GM12878 (cell line): Measurements from ENCODE around the gene S100A7. TPM values are rescaled to one million over a fixed set of nuclear protein-coding genes. Genes with fewer than 3 reads are reported as not detected.

ENCODE experiments used
- ATAC-seq: fragments of 200-7000 bp; cut with Tn5 transposase; 3 replicates; pipeline ENCODE4 v1.9.1; 2020; ENCODE audit warnings: mild to moderate bottlenecking, moderate library complexity
- BruUV-seq: library from RNA; stranded (reverse); fragments of 400-500 nt; replicated peaks from 2 replicates; lab custom pipeline; 2021; lab: Mats Ljungman, UMichigan
- CTCF ChIA-PET: fragments of 300-600 bp; sonication (Branson Sonifier 250); formaldehyde crosslinking; extraction: SDS; loops from one replicate; lab custom pipeline; 2021; ENCODE audit warnings: inconsistent platforms; lab: Yijun Ruan, JAX
- POLR2A ChIA-PET: fragments of 350-600 bp; formaldehyde crosslinking; extraction: SDS; loops from one replicate; lab custom pipeline; 2021; ENCODE audit warnings: inconsistent platforms; lab: Charles Lee
- RAD21 ChIA-PET: fragments of 300-600 bp; sonication (Branson Sonifier 250); formaldehyde crosslinking; loops from one replicate; lab custom pipeline; 2023; ENCODE audit warnings: antibody characterized with exemption; ENCODE audit not compliant: unreplicated experiment; lab: Charles Lee
- SMC1A ChIA-PET: fragments of 300-600 bp; sonication (Branson Sonifier 250); formaldehyde crosslinking; loops from one replicate; lab custom pipeline; 2023; ENCODE audit not compliant: unreplicated experiment, uncharacterized antibody; lab: Charles Lee
- DNase-seq: peaks from one replicate; pipeline ENCODE4 v3.0.0-alpha.2; 2011; ENCODE audit warnings: low read depth, low spot score
- FAIRE-seq: peaks from 3 replicates; lab custom pipeline; 2011; peaks lifted over from hg19 to GRCh38; lab: Jason Lieb, UNC
- H2AFZ ChIP-seq: 2 replicates; pipeline ENCODE4 v1.6.0; 2011; ENCODE audit warnings: low read depth, low read length, control low read depth; ENCODE audit not compliant: control insufficient read depth
- H3K27ac ChIP-seq: 2 replicates; pipeline ENCODE4 v1.5.1; 2011; ENCODE audit warnings: control low read depth; ENCODE audit not compliant: control insufficient read depth, insufficient read depth
- H3K27me3 ChIP-seq, 2 experiments: replicated peaks in 1 of 2; 2 replicates each; pipeline versions ENCODE4 v1.6.0 to v1.6.1; 2011; ENCODE audit warnings: low read length in 1 of 2; ENCODE audit not compliant: control insufficient read depth in 2 of 2, insufficient read depth in 2 of 2
- H3K36me3 ChIP-seq, 2 experiments: 2 replicates each; pipeline ENCODE4 v1.5.1; 2011; ENCODE audit warnings: low read length in 1 of 2; ENCODE audit not compliant: control insufficient read depth in 2 of 2, insufficient read depth in 2 of 2
- H3K4me1 ChIP-seq: 2 replicates; pipeline ENCODE4 v1.6.1; 2011; ENCODE audit warnings: mild to moderate bottlenecking, low read length, moderate library complexity, mixed read lengths; ENCODE audit not compliant: control insufficient read depth, insufficient read depth
- H3K4me2 ChIP-seq: 2 replicates; pipeline ENCODE4 v1.6.0; 2011; ENCODE audit warnings: control low read depth; ENCODE audit not compliant: control insufficient read depth, insufficient read depth
- H3K4me3 ChIP-seq: fragments of 200-600 bp; sonication (generic); 2 replicates; pipeline ENCODE4 v1.5.1; 2016
- H3K79me2 ChIP-seq: 2 replicates; pipeline ENCODE4 v1.6.0; 2011; ENCODE audit warnings: low read length; ENCODE audit not compliant: control insufficient read depth, insufficient read depth
- H3K9ac ChIP-seq: 2 replicates; pipeline ENCODE4 v1.8.0; 2011; ENCODE audit warnings: low read length, control low read depth, mixed read lengths; ENCODE audit not compliant: control insufficient read depth, insufficient read depth
- H3K9me3 ChIP-seq: replicated peaks from 3 replicates; pipeline ENCODE4 v1.5.1; 2011; ENCODE audit warnings: mild to moderate bottlenecking, low read length; ENCODE audit not compliant: control insufficient read depth, insufficient read depth
- H4K20me1 ChIP-seq: 2 replicates; pipeline ENCODE4 v1.6.0; 2011; ENCODE audit not compliant: control insufficient read depth, insufficient read depth
- BCL11A ChIP-seq: IDR thresholded peaks from 2 replicates; pipeline ENCODE4 v1.6.1; 2011; ENCODE audit warnings: low read depth, low read length
- FOXK2 ChIP-seq: fragments of 450-650 bp; IDR thresholded peaks from 2 replicates; pipeline ENCODE4 v1.6.1; 2017; ENCODE audit warnings: mild to moderate bottlenecking, moderate library complexity
- FOXM1 ChIP-seq: IDR thresholded peaks from 2 replicates; pipeline ENCODE4 v1.6.1; 2012; ENCODE audit warnings: low read depth, mild to moderate bottlenecking, inconsistent platforms, low read length, moderate library complexity
- KDM1A ChIP-seq: fragments of 200-600 bp; sonication (generic); IDR thresholded peaks from 2 replicates; pipeline ENCODE4 v1.6.1; 2016; ENCODE audit warnings: borderline replicate concordance
- NR2C1 ChIP-seq: fragments of 450-650 bp; IDR thresholded peaks from 2 replicates; pipeline ENCODE4 v1.6.1; 2017; ENCODE audit warnings: antibody characterized with exemption, mild to moderate bottlenecking, moderate library complexity
- NR2C2 ChIP-seq: IDR thresholded peaks from 2 replicates; pipeline ENCODE4 v1.6.1; 2011; ENCODE audit warnings: borderline replicate concordance, low read depth; ENCODE audit not compliant: control insufficient read depth, insufficient read length
- PAX8 ChIP-seq: fragments of 450-650 bp; IDR thresholded peaks from 2 replicates; pipeline ENCODE4 v1.6.1; 2017; ENCODE audit warnings: mild to moderate bottlenecking, moderate library complexity
- RELA ChIP-seq: fragments of 450-650 bp; IDR thresholded peaks from 2 replicates; pipeline ENCODE4 v1.8.0; 2014; ENCODE audit warnings: borderline replicate concordance; ENCODE audit not compliant: partially characterized antibody
- SUZ12 ChIP-seq: fragments of 200-600 bp; sonication (generic); IDR thresholded peaks from one replicate; pipeline ENCODE4 v1.6.1; 2018; ENCODE audit warnings: antibody characterized with exemption, mild to moderate bottlenecking; ENCODE audit not compliant: unreplicated experiment
- TAF1 ChIP-seq: IDR thresholded peaks from 2 replicates; pipeline ENCODE4 v1.6.1; 2011; ENCODE audit warnings: mild to moderate bottlenecking, low read depth, low read length, borderline replicate concordance
- ZSCAN29 ChIP-seq: fragments of 450-650 bp; IDR thresholded peaks from 2 replicates; pipeline ENCODE4 v1.6.1; 2017; ENCODE audit warnings: mild to moderate bottlenecking, moderate library complexity
- WGBS: methylation state at CpG from one replicate; pipeline ENCODE4 v1.1.6; 2016; ENCODE audit warnings: low lambda C conversion rate; ENCODE audit not compliant: insufficient replicate concordance, insufficient coverage; ENCODE audit errors: missing lambda C conversion rate; 5-methylcytosine and 5-hydroxymethylcytosine counted together
- in situ Hi-C: fragments of 300-500 bp; cut with MboI; formaldehyde crosslinking; loops from 9 replicates; pipeline ENCODE4 v1.14.3; 2018; ENCODE audit warnings: mixed read lengths
- intact Hi-C: fragments of 100-400 bp; cut with micrococcal nuclease; formaldehyde crosslinking; loops from one replicate; pipeline ENCODE4 v1.14.2; 2022; ENCODE audit not compliant: unreplicated experiment
- polyA plus RNA-seq, 11 experiments: library from polyadenylated mRNA; depleted of rRNA in 4 of 11; unstranded in 6 of 11; stranded (reverse) in 5 of 11; fragments of >200 nt; fragmentation: Nextera tagmentation in 4 of 11; fragmentation: Illumina TruSeq in 1 of 11; extraction: Ambion mirVana in 4 of 11; extraction: Trizol in 1 of 11; gene quantifications; 1 replicate in 1 of 11; 2 replicates in 10 of 11; pipeline versions ENCODE4 v1.2.1 to v1.2.3, GENCODE V29; 2011 to 2016; ENCODE audit warnings: inconsistent platforms in 2 of 11, missing spikeins in 2 of 11, low read depth in 1 of 11
- total RNA-seq, 4 experiments: library from RNA; depleted of rRNA in 3 of 4; stranded (reverse); fragments of >200 nt in 3 of 4; fragmentation: Illumina TruSeq in 1 of 4; extraction: Trizol in 1 of 4; gene quantifications; 2 replicates each; pipeline versions ENCODE4 v1.2.1 to v1.2.3, GENCODE V29; 2013 to 2021
- TF ChIP-seq, protein P1 (sequence below): fragments of 450-650 bp; IDR thresholded peaks from 2 replicates; pipeline ENCODE4 v1.6.1; 2017; ENCODE audit warnings: borderline replicate concordance
- TF ChIP-seq, protein P2 (sequence below): IDR thresholded peaks from 2 replicates; pipeline ENCODE4 v1.6.1; 2011; ENCODE audit warnings: low read depth, mild to moderate bottlenecking, low read length, moderate library complexity, borderline replicate concordance; ENCODE audit errors: extremely low read depth
- TF ChIP-seq, protein P3 (sequence below): IDR thresholded peaks from 2 replicates; pipeline ENCODE4 v1.6.1; 2012; ENCODE audit warnings: low read depth, low read length, improper control_type of control experiment

Gene S100A7
- total and polyA plus RNA-seq, 10 of the 15 experiments (the other 5 are each of a cell fraction or from before 2014, with no cell fraction given): not detected

DNA sequence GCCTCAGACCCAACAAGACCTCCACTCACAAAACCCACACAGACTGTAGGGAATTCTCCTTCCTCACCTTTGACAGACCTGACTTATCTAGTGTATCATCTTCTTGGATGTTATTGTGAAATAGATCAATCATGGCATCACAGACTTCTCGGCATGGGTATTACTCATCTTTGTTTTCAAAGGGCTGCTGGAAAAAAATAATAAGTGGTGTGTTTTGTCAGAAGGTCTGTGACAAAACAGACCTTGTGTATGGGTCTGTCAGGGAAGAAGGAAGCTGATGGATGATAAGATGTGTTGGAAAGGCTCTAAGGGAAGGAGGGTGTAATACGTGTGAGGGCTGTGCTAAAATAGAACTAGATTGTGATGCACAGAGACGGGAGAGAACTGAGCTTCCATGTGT is 13.9 kb upstream of the S100A7 start:
- DNase-seq (no peak), ATAC-seq (no peak), FAIRE-seq (no peak)
- intact Hi-C loops (no loop called here), in situ Hi-C loops (no loop called here)
- Histone ChIP-seq H4K20me1 (no peaks in the 10 kb centered on the region), H3K79me2 (no peaks in the 10 kb centered on the region), H3K36me3 (no peaks in the 10 kb centered on the region), H3K9ac (no peak overlapping the region), H3K4me2 (no peak overlapping the region), H3K27ac (no peak overlapping the region), H3K4me3 (no peak overlapping the region), H3K9me3 (no peaks in the 10 kb centered on the region; the same call in 2 of the 3 replicates), H3K27me3 (no peaks in the 10 kb centered on the region; a peak in 1 of 4 replicates), H3K4me1 (no peaks in the 10 kb centered on the region), H2AFZ (no peak overlapping the region)
- SMC1A ChIA-PET: no interaction called here
- TF ChIP-seq, protein P1, sequence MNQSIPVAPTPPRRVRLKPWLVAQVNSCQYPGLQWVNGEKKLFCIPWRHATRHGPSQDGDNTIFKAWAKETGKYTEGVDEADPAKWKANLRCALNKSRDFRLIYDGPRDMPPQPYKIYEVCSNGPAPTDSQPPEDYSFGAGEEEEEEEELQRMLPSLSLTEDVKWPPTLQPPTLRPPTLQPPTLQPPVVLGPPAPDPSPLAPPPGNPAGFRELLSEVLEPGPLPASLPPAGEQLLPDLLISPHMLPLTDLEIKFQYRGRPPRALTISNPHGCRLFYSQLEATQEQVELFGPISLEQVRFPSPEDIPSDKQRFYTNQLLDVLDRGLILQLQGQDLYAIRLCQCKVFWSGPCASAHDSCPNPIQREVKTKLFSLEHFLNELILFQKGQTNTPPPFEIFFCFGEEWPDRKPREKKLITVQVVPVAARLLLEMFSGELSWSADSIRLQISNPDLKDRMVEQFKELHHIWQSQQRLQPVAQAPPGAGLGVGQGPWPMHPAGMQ: no peak
- TF ChIP-seq NR2C1 (no peak), TAF1 (no peak), FOXK2 (no peak), ZSCAN29 (no peak), RELA (no peak), NR2C2 (no peak), SUZ12 (no peak), FOXM1 (no peak), KDM1A (no peak), PAX8 (no peak), BCL11A (no peak)
- TF ChIP-seq, protein P2, sequence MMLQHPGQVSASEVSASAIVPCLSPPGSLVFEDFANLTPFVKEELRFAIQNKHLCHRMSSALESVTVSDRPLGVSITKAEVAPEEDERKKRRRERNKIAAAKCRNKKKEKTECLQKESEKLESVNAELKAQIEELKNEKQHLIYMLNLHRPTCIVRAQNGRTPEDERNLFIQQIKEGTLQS: no peak
- TF ChIP-seq, protein P3, sequence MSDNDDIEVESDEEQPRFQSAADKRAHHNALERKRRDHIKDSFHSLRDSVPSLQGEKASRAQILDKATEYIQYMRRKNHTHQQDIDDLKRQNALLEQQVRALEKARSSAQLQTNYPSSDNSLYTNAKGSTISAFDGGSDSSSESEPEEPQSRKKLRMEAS: no peak
- POLR2A ChIA-PET: no interaction called here
- no TSS peak for BruUV-seq
- RAD21 ChIA-PET: no interaction called here
- CTCF ChIA-PET: no interaction called here
- WGBS: 10% methylated on average over 3 of the region's 3 CpGs
